ENCODE measurements around the gene CSTF2T.
A peak's percentile ranks its signal among the peaks of the same experiment; 100 is the strongest.
"Not testable (repeated sequence)": the region's sequence is repeated elsewhere in the genome, so short reads cannot be mapped to it uniquely, and the experiment has no call there.

The CSTF2T gene

DNA sequence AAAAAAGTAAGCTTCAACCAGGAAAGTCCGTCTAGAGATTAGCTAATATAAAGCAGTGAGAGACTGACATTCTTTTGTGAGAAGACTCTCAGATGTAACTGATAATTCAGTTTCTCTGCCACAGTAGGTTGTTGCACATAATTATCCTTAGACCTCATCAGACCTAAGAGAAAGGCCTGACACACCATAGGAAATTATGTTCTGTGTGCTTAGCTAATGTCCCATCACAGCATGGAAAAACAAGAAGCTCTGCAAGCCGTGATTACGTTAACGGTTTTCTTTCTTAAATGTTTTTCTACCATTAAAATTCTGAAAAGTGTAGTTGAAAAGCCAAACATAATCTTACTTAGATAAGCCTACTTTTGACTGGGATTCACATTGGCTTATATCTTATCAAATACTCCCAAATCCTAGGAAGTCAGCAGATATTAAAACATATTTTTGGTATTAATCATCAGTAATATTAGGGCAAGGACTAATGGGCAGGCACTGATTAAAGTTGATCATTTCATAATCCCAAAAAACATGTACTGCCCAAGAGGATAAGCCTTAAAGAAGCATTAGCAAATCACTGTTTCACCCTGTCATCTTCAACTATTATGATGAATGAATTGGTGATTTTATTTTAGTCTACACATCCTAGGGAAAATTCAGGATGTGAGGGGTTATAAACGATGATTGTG is 5.2 kb downstream of the CSTF2T start:
- FAIRE-seq = no peak

DNA sequence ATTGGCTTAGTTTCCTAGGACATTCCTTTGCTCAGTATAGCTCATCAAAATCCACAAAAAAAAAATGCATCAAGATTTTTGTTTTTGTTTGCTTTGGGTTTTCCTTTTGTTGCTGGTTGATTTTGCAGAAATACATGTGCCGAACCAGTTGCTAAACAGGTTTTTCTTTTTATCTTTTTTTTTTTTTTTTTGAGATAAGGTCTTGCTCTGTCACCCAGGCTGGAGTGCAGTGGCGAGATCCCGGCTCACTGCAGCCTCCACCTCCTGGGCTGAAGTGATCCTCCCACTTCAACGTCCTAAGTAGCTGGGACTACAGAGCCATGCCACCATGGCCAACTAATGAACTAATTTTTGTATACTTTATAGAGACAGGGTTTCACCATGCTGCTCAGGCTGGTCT is 8.3 kb downstream of the CSTF2T start:
- FAIRE-seq = no peak

DNA sequence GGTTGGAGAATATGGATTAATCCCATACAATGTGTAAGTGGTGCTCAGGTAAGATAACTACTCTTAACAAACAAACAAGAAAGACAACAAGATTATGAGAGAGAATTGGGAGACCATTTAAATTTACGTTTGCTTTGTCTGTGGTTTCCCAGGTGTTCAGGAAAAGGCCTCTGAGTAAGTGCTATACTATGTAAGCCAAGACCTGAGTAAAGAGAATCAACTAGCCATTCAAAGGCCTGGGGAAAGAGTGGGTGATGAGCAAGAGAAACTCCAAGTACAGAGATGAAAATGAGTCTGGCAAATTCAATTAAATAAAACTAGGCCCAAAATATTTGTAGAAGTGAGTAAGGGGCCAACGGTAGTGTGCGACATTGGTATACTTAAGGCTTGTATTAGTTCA is 9.9 kb downstream of the CSTF2T start:
- FAIRE-seq = no peak

DNA sequence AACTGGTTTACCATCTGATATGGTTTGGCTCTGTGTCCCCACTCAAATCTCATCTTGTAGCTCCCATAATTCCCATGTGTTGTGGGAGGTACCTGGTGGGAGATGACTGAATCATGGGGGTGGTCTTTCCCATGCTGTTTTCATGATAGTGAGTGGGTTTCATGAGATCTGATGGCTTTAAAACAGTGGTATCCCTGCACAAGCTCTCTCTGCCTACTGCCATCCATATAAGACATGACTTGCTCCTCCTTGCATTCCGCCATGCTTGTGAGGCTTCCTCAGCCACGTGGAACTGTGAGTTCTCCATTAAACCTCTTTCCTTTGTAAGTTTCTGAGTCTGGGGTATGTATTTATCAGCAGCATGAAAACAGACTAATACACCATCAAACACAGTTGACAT is 10.6 kb downstream of the CSTF2T start:
- not testable (repeated sequence) for FAIRE-seq

DNA sequence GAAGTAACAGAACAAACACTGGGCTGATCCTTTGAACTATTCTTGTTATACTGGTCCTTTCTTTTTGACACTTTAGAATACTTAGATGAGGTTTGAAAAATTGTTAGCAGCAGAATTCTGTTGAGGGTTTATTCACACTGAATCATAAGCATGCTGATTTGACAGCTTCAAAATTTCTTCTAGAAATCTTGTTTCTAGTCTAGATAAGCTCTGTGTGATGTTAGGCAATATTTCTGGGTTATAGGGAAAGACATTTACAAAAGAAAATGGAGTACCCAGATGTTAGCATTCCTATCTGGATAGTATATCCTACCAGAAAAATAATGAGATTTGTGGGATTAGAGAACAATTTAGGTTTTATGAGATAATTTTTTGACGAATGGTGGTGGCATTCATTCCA is 12.1 kb downstream of the CSTF2T start:
- no peak for FAIRE-seq

DNA sequence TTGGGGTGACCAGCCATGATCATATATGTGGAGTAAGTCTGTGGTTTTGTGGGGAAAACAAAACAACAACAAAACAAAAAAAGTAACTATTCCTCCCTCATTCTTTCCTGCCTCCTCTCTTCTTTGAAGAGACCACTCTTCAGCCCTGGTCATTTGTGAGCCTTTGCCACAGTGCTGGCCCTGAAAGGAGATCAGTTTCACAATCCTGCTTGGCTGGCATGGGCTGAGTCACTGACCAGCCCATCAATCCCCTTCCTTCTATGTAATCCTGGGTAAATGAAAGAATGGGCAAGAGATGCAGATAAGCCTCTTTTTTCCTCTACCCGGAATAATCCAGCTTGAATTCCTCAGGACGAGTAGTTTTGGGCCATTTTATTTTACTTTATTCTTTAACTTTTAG is 13.6 kb downstream of the CSTF2T start:
- FAIRE-seq = no peak

DNA sequence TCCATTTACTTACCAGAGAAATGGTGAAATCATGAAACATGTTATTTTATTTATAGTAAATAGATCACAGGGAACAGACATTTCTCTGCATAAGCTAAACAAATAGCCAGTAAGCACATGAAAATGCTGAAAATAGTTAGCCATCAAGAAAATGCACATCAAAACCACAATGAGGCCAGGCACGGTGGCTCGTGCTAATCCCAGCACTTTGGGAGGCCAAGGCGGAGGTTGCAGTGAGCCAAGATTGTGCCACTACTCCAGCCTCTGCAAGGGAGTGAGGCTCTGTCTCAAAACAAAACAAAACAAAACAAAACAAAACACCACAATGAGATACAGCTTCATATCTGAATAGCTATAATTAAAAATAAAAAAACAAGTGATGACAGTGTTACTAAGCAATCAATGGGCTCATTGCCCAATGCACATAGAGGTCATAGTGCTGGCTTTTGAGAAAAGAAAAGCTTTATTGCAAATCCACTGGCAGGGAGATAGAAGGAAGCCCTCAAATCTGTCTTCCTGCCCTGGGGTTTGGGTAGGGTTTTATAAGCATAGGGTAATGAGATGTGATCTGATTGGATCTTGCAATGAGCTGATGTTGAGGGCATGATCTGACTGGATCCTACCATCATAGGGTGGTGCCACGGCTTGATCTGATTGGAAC is 16.2 kb downstream of the CSTF2T start:
- no peak for FAIRE-seq

DNA sequence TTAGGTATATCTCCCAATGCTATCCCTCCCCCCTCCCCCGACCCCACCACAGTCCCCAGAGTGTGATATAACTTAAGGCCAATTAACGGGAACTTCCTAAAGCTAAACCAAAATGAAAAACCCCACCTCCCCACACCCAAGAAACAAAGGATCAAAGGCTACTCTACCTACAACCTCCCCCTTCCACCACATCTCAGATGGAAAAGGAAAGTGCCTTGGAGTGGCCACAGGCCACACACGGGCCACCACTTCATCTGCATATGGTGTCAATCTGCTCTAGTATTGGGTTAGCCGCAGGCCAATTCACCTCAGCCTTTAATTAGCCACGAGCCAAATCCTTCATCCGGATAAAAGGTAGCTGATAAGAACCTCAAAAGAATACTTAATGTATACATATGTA is 19.6 kb downstream of the CSTF2T start:
- FAIRE-seq = no peak

DNA sequence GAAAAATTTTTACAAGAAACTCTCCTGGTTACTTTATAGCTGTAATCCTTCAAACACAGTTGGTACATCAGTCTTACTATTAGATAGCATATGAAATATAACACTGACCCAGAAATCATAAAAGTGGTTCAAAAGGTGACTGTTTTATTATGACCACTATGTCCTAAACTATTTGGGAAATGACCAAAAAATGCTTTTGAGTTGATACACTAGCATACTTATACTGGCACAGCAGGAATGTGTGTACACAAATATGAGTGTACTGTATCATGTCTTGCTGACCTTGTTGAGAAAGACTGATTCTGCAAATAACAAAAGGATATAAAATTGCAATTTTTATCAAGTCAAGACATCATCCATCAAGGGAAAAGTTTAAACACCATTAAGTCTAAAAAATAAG is 24.3 kb downstream of the CSTF2T start:
- FAIRE-seq = no peak

DNA sequence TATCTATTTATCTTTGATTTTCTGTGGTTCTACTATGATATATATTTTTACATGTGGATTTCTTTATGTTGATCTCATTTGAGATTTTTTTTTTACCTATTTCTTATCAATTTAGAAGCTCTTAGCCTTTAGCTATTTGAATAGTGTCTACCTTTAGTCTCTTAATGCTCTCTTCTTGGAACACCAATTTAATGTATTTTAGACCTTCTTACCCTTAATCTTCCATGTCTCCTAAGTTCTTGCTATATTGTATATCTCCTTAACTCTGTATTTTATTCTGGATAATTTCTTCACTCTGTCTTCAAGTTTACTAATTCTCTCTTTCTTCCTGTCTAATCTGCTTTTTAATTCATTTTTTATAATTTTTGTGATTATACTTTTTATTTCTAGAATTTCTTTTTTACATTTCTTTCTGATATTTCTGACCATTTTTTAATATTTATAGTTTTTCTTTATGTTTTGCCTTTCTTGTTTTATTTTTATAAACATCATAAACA is 27.3 kb downstream of the CSTF2T start:
- FAIRE-seq = peak; percentile 82

DNA sequence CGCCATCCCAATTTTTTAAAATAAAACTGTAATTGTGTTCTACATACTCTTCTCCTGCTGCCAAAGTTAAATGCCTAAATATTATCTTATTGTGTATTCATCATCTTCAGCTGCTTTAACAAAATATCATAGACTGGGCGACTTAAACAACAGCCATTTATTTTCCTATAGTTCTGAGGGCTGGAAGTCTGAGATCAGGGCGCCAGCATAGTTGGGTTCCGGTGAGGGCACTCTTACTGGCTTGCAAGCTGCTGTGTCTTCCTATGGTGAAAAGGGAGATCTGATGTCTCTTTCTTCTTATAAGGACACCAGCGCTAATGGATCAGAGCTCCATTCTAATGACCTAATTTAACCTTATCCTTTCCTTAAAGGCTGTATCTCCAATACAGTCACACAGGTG is 30.4 kb downstream of the CSTF2T start:
- no peak for FAIRE-seq

DNA sequence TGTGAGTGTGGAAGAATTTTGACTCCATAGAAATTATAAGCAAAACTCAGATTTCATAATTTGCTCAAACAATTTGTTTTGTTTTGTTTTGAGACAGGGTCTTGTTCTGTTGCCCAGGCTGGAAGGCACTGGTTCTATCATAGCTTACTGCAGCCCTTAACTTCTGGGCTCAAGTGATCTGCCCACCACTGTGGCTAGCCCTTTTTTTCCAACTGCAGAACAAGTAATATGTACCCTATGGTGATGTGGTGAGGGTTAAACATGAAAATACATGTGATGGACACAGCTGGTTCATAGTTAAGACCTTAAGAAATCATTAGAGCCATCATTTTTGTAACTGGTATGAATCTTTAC is 31.1 kb downstream of the CSTF2T start:
- FAIRE-seq = no peak

DNA sequence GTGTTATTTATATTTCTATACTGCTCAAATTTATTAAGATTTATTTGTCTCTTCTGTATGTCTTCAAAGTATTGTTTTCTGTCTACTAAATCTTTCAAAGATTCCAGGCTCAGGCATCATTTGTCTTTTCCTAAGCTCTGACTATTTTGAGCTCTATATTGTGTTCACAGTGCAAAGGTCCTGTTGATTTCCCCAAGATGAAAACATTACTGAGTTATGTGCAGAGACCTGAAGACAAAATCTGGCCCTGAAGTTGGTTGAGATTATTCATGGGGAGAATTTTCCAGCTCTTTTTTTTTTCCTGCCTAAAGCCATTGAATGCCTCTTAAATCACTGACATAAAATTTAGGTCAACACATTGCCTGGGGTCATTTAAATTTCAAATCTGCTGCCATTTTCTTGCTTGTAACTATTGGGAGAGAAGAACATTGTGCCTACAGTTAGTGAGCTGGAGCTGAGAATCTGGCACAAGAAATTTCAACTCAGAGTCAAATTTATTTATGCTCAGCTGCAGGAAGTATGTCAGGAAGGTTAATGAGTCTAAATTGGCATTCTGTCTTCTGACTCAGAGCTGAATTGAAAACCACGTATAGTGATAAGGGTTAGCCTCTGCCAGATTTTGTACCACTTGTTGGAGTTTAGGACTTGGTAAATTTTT is 31.6 kb downstream of the CSTF2T start:
- FAIRE-seq = no peak

DNA sequence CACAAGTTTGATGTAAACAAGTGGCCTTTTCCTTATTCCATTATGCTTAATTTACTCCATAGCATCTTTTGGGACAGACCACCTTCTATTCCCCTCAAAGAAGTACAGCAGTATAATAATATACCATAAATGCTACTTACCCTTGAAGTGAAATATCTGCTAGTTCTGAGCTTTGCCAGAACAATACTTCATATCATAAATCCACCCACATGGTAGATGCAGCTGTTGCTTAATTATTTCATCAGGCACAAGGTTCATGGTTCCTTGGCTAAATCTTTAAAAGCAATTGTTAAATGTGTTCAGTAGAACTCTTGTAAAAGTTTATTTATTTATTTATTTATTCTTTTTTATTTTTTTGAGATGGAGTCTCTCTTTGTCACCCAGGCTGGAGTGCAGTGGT is 32.9 kb downstream of the CSTF2T start:
- FAIRE-seq = no peak

DNA sequence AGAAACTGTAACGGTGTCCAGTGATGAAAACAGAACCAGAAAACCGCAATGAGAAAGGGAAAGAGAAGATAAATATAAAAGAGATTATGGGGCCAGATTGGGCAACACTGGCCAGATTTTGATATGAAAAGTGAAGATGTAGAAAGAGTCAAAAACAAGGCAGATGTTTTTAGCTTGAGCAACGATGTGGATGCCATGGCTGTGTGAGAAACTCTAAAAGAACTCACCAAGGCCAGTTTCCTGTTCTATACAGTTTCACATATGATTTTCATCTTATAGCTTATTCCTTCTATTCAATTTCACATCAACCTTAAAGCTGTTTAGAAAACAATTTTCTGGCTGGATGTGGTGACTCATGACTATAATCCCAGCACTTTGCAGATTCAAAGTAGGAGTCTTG is 36.3 kb downstream of the CSTF2T start:
- FAIRE-seq = no peak

DNA sequence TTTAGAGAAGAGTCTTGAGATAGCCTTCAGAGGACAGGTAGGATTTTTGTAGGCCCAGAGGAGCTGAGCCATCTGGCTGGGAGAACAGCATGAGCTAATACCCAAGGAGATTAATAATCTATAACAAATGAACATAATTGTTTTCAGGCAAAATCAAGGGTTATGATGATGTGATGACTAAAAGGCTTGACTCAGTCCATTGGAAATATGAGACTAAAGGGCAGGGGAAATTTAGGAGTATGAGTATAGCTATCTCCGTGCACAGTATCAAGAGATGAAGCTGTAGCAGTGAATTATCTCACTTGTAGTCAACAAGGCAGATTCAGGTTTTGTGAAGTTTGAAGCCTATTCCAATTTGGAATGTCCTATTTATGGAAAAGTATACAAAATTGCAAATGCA is 40.1 kb downstream of the CSTF2T start:
- no peak for FAIRE-seq

DNA sequence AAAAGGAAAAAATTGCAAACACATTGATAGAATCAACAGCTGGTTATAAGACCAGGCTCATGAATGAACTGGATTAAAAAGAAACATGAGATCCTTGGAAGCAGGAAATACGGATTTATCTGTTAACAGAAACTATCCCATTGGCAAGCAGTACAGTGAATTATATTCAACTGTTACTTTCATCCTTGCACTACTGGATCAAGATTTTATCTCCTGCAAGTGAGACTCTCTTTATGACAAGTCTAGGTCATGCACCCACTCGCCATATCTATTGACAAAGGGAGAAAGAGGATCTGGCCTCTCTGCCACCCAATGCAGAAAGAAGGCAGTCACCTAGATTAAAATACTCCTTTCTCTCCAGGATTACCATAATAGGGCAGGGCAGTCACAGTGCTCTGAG is 41.4 kb downstream of the CSTF2T start:
- FAIRE-seq = no peak

DNA sequence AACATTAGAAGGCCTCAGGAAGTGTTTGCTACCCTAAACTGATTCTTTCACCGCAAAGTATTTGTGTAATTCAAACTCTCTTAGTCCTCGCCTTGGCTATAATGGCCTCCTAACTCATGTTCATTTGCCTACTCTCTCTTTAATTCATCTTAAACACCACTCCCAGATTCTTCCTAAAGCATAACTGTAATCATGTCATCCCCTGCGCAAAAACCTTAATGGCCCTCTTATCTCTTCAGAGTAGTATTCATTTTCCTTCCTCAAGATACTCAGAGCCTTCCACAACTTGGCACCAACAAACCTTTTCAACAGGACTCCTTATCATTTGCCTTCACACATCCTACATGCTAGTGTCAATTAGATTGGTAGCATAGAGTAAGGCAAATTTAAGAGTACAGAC is 42.9 kb downstream of the CSTF2T start:
- no peak for FAIRE-seq

DNA sequence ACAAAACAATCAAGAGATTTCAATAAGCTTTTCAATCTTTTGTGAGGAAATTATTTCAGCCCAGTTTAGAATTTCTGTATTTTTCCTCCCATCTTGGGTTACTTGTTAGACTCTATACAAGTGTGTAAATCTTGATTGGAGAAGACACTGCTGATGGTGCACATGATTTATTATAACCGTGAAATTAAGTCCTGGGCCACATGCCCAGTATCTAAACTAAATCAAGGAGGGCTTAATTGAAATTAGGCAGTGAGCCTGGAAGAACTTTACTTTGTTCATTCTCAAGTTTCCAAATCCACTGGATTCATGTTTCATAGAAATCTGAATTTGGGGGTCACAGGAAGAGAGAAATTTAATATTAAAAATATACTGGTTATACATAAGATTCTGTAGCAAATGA is 44.5 kb downstream of the CSTF2T start:
- no peak for FAIRE-seq

DNA sequence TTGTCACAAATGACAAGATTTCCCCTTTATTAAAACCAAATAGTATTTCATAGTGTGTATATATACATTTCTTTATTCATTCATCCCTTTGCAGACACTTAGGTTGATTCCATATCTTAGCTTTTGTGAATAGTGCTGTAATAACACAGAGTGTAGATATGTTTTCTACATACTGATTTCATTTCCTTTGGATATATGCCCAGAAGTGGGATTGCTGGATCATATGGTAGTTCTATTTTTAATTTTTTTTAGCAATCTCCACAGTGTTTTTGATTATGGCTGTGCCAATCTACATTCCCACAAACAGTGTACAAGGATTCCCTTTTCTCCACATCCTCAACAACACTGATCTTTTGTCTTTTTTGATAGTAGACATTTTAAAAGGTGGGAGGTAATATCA is 46.4 kb downstream of the CSTF2T start:
- no peak for FAIRE-seq

DNA sequence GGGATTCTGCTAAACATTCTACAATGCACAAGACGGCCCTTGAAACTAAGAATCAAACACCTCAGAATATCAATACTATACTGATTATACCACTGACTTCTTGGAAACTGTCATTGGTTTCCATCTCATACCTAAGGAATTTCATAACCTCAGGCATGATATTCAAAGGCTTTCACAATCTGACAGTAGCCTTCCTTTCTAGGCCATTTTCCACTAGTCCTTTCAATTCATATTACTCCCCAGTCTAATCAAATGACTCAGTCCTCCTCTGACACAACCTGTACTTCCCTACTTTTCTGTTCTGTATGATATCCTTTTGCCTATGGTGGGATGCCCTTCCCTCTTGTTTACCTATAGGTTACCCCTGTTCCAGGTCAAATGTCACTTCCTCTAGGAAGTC is 48.3 kb downstream of the CSTF2T start:
- FAIRE-seq = no peak

DNA sequence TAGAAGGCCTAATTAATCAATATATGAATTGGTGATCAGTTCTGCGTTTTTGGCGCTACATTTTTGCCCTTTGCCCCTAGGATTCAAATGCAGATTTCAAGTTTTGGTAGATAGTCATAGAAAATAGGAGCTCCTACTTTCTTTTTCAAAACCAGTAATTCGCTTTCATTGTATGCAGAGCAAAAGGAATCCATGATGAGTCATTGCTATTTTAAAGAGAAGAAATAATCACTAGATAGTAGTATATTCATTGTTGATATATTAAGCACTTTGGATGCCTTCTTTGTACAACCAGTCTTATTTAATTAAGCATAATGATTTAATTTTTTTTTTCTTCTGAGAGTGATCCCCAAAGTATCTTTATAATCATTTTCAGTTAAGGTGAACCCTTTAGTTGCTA is 50.3 kb downstream of the CSTF2T start:
- FAIRE-seq = no peak

All from A204.1 (cell line).